DOHH2 (cell line): ENCODE results near the gene DSTYK.

Experiments
- EZH2phosphoT487 ChIP-seq: fragments of 200-600 bp; sonication (generic); IDR thresholded peaks from 2 replicates; pipeline ENCODE4 v1.6.1; 2017; ENCODE audit warnings: borderline replicate concordance, mild to moderate bottlenecking, antibody characterized with exemption, low read length, moderate library complexity, mixed read lengths
- TF ChIP-seq, protein P1 (sequence below): fragments of 200-600 bp; sonication (generic); IDR thresholded peaks from one replicate; pipeline ENCODE4 v1.5.1; 2014; ENCODE audit warnings: antibody characterized with exemption, mild to moderate bottlenecking, low read depth, low read length; ENCODE audit not compliant: poor library complexity, severe bottlenecking

DNA sequence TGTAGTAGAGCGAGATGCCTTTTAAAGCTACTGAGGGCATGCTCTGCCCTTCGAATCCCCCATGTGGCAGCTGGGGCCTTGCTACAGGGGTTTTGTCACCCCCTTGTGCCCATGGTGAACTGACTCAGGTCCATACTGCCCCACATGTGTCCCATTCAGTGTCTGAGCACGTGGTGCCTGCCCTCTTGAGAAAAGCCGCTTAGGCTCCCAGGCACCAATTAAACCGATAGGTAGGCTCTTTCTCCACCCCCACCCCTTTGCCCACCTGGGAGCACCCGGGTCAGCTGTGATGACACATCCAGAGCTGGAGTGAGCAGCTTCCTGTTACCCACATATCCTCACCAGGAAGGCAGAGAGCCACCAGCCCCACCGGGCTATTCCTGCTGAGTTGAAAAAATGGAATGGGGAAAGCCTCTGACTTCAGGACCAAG lies 46.8 kb upstream of the DSTYK start:
- TF ChIP-seq, protein P1, sequence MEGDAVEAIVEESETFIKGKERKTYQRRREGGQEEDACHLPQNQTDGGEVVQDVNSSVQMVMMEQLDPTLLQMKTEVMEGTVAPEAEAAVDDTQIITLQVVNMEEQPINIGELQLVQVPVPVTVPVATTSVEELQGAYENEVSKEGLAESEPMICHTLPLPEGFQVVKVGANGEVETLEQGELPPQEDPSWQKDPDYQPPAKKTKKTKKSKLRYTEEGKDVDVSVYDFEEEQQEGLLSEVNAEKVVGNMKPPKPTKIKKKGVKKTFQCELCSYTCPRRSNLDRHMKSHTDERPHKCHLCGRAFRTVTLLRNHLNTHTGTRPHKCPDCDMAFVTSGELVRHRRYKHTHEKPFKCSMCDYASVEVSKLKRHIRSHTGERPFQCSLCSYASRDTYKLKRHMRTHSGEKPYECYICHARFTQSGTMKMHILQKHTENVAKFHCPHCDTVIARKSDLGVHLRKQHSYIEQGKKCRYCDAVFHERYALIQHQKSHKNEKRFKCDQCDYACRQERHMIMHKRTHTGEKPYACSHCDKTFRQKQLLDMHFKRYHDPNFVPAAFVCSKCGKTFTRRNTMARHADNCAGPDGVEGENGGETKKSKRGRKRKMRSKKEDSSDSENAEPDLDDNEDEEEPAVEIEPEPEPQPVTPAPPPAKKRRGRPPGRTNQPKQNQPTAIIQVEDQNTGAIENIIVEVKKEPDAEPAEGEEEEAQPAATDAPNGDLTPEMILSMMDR = no peak
- no peak for TF ChIP-seq EZH2phosphoT487
